ENCODE data around the gene ESRRB. TPM values are rescaled to one million over a fixed set of nuclear protein-coding genes. Genes with fewer than 3 reads are reported as not detected.

The ESRRB gene
- total RNA-seq, 1 experiment from 2014 or later = 1.6 TPM

- no peaks in the 10 kb centered on the region for H3K36me3 Mint-ChIP-seq
- no peak overlapping the region for H3K27ac Mint-ChIP-seq
- H3K27me3 Mint-ChIP-seq (ENCODE audit: low read depth) = no peaks in the 10 kb centered on the region
- peaks cover 3% of the 10 kb centered on the region for H3K9me3 Mint-ChIP-seq
- no peak for ATAC-seq
- no peak for TF ChIP-seq AFF4 (CRISPR knock-in tag; IDR thresholded peaks at IDR 0.05; ENCODE audit: borderline replicate concordance)
- TF ChIP-seq ESRRA (CRISPR knock-in tag; IDR thresholded peaks at IDR 0.05; ENCODE audit: borderline replicate concordance) = no peak
- TF ChIP-seq NR2C2 (CRISPR knock-in tag; IDR thresholded peaks at IDR 0.05) = no peak
- TF ChIP-seq CBFB (CRISPR knock-in tag; IDR thresholded peaks at IDR 0.05; ENCODE audit: low read depth) = no peak
- no peak for TF ChIP-seq ZNF423 (CRISPR knock-in tag; IDR thresholded peaks at IDR 0.05)
- no peak for TF ChIP-seq NR1H2 (CRISPR knock-in tag; IDR thresholded peaks at IDR 0.05)
- TF ChIP-seq AR (CRISPR knock-in tag; IDR thresholded peaks at IDR 0.05) = no peak
- no peak for TF ChIP-seq ZNF121 (CRISPR knock-in tag; IDR thresholded peaks at IDR 0.05)
- TF ChIP-seq HMGA2 (CRISPR knock-in tag; IDR thresholded peaks at IDR 0.05) = no peak
- no peak for TF ChIP-seq SOX15 (CRISPR knock-in tag; IDR thresholded peaks at IDR 0.05)
- TF ChIP-seq RORB (CRISPR knock-in tag; IDR thresholded peaks at IDR 0.05) = no peak
- no peak for TF ChIP-seq ZBTB21 (CRISPR knock-in tag; IDR thresholded peaks at IDR 0.05; ENCODE audit: borderline replicate concordance)
- no peak for TF ChIP-seq USF2 (CRISPR knock-in tag; IDR thresholded peaks at IDR 0.05)
- no peak for TF ChIP-seq TP53 (CRISPR knock-in tag; IDR thresholded peaks at IDR 0.05)
- TF ChIP-seq USF1 (CRISPR knock-in tag; IDR thresholded peaks at IDR 0.05) = no peak
- no peak for TF ChIP-seq NFYB (CRISPR knock-in tag; conservative IDR thresholded peaks at IDR 0.05; ENCODE audit: low read depth)
- no peak for TF ChIP-seq MLX (CRISPR knock-in tag; IDR thresholded peaks at IDR 0.05)
- no peak for TF ChIP-seq ZNF532 (CRISPR knock-in tag; IDR thresholded peaks at IDR 0.05; ENCODE audit: borderline replicate concordance)
- TF ChIP-seq ZNF512 (CRISPR knock-in tag; IDR thresholded peaks at IDR 0.05; ENCODE audit: borderline replicate concordance) = no peak
- no peak for TF ChIP-seq ATF6 (CRISPR knock-in tag; IDR thresholded peaks at IDR 0.05)
- peaks cover 15% of the 10 kb centered on the region for H3K4me1 Mint-ChIP-seq
- CTCF ChIA-PET = interaction anchor here (0.8 to 2.8 kb wide), 2 partner anchors 27 to 34 kb away, joined by 3 to 7 read pairs; no protein-coding TSS in a partner anchor
- H3K4me3 Mint-ChIP-seq = no peak overlapping the region
- DNase-seq (ENCODE audit: low spot score) = no peak
- POLR2A ChIA-PET = no interaction called here
Observed at GRCh38 chr14:76420827-76421226, 44.9 kb downstream of the ESRRB start.

Data from WTC11 (cell line).